Ovary (tissue), 3 donors: ENCODE results near the gene KIAA1191.

Experiments used
- POLR2A ChIP-seq: fragments of 450-650 bp; IDR thresholded peaks from one replicate; pipeline ENCODE4 v1.6.1; 2017; ENCODE audit warnings: antibody characterized with exemption, mild to moderate bottlenecking, moderate library complexity
- TF ChIP-seq, protein P1 (sequence below), 3 donors: fragments of 450-650 bp in 2 of 3; fragments of 200-600 bp in 1 of 3; IDR thresholded peaks; one replicate each; pipeline versions ENCODE4 v1.5.1 to v1.8.0; 2016 to 2022; ENCODE audit warnings: antibody characterized with exemption in 3 of 3, mild to moderate bottlenecking in 1 of 3
- donor health status: DM: no; HTN: no; CAD: no.

DNA sequence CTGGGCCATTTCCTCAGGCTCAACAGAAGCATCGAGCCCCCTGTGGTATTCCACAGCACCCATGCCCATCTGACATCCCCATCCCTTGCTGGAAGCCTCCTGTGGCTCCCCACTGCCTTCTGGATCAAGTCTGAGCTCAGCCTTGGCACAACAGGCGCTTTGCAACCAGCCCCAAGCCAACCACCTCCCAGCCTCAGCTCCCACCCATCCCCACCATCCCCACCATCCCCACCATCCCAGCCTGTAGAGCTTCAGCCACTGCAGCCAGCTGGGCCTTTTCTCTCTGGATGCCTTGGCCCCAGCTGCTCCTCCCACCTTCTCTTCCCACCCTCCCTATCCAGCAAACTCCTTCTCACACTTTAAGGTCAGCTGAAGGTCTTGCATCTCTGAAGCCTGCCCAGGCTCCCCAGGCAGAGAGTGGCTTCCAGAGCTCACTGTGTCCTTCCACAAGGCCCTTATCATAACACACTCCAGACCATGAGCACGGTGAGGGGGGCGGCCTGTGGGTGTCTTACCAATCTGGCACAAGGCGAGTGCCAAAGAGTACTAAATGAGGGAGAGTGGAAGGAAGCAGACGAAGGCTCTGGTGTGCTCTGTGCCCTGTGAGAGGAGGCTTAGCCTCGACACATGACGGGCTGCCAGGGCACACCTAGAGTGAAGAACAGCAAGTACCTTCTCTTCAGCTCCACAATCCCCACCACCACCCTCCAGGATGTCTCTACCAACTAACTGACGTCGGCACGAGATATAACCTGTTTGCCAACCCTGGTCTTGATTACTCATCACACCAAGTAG, 33.5 kb upstream of the KIAA1191 start:
- TF ChIP-seq, protein P1, sequence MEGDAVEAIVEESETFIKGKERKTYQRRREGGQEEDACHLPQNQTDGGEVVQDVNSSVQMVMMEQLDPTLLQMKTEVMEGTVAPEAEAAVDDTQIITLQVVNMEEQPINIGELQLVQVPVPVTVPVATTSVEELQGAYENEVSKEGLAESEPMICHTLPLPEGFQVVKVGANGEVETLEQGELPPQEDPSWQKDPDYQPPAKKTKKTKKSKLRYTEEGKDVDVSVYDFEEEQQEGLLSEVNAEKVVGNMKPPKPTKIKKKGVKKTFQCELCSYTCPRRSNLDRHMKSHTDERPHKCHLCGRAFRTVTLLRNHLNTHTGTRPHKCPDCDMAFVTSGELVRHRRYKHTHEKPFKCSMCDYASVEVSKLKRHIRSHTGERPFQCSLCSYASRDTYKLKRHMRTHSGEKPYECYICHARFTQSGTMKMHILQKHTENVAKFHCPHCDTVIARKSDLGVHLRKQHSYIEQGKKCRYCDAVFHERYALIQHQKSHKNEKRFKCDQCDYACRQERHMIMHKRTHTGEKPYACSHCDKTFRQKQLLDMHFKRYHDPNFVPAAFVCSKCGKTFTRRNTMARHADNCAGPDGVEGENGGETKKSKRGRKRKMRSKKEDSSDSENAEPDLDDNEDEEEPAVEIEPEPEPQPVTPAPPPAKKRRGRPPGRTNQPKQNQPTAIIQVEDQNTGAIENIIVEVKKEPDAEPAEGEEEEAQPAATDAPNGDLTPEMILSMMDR (IDR thresholded peaks at IDR 0.05) = no peak
- TF ChIP-seq POLR2A = no peak
